ENCODE data around the gene HHIP.

DNA sequence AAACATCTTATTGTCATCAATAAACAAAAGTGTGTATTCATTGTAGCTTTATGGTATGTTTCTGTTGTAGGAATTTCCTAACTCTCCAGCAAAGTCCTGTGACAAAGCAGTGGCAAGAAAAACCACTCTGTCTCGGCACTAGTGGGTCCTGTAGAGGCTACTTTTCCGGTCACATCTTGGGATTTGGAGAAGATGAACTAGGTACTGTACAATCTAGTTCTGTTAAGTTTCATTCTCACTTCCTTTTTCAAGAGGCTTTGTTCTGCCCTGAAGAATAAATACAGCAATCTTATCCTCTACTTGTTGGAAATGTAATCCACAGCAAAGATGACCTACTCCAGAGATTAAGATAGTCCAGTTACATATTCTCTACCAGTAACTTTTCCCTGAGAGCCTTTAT is 69.3 kb downstream of the HHIP start:
- TF ChIP-seq, protein P1, sequence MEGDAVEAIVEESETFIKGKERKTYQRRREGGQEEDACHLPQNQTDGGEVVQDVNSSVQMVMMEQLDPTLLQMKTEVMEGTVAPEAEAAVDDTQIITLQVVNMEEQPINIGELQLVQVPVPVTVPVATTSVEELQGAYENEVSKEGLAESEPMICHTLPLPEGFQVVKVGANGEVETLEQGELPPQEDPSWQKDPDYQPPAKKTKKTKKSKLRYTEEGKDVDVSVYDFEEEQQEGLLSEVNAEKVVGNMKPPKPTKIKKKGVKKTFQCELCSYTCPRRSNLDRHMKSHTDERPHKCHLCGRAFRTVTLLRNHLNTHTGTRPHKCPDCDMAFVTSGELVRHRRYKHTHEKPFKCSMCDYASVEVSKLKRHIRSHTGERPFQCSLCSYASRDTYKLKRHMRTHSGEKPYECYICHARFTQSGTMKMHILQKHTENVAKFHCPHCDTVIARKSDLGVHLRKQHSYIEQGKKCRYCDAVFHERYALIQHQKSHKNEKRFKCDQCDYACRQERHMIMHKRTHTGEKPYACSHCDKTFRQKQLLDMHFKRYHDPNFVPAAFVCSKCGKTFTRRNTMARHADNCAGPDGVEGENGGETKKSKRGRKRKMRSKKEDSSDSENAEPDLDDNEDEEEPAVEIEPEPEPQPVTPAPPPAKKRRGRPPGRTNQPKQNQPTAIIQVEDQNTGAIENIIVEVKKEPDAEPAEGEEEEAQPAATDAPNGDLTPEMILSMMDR (IDR thresholded peaks at IDR 0.05 in 2 of 3, conservative IDR thresholded peaks at IDR 0.05 in 1 of 3; ENCODE audit: borderline replicate concordance in 1 of 3, insufficient read depth in 1 of 3, low read depth in 2 of 3, low read length in 2 of 3): no peak
- no peak for TF ChIP-seq EZH2 (IDR thresholded peaks at IDR 0.05)
- TF ChIP-seq, protein P2, sequence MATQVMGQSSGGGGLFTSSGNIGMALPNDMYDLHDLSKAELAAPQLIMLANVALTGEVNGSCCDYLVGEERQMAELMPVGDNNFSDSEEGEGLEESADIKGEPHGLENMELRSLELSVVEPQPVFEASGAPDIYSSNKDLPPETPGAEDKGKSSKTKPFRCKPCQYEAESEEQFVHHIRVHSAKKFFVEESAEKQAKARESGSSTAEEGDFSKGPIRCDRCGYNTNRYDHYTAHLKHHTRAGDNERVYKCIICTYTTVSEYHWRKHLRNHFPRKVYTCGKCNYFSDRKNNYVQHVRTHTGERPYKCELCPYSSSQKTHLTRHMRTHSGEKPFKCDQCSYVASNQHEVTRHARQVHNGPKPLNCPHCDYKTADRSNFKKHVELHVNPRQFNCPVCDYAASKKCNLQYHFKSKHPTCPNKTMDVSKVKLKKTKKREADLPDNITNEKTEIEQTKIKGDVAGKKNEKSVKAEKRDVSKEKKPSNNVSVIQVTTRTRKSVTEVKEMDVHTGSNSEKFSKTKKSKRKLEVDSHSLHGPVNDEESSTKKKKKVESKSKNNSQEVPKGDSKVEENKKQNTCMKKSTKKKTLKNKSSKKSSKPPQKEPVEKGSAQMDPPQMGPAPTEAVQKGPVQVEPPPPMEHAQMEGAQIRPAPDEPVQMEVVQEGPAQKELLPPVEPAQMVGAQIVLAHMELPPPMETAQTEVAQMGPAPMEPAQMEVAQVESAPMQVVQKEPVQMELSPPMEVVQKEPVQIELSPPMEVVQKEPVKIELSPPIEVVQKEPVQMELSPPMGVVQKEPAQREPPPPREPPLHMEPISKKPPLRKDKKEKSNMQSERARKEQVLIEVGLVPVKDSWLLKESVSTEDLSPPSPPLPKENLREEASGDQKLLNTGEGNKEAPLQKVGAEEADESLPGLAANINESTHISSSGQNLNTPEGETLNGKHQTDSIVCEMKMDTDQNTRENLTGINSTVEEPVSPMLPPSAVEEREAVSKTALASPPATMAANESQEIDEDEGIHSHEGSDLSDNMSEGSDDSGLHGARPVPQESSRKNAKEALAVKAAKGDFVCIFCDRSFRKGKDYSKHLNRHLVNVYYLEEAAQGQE (IDR thresholded peaks at IDR 0.05; ENCODE audit: low read depth): no peak
- TF ChIP-seq ZFX (IDR thresholded peaks at IDR 0.05): no peak
